ENCODE results near the gene TMEM209.
"Not testable (repeated sequence)": the region's sequence is repeated elsewhere in the genome, so short reads cannot be mapped to it uniquely, and the experiment has no call there.

- not testable (repeated sequence) for TF ChIP-seq POLR2AphosphoS5 (IDR thresholded peaks at IDR 0.05; ENCODE audit: borderline replicate concordance, low read depth, low read length); EZH2 (IDR thresholded peaks at IDR 0.05); FOXP2 (optimal IDR thresholded peaks at IDR 0.05; ENCODE audit: control extremely low read depth, extremely low read length, insufficient read depth)
Observed at GRCh38 chr7:130236361-130236760, 31.2 kb upstream of the TMEM209 start.

All from SK-N-MC (cell line).